COR-L47 (cell line): ENCODE measurements around the gene SSB.
"Not testable (repeated sequence)": the region's sequence is repeated elsewhere in the genome, so short reads cannot be mapped to it uniquely, and the experiment has no call there.

Experiments used
- DNase-seq: peaks from one replicate; lab custom pipeline; 2025; lab: John Stamatoyannopoulos, UW

SSB gene

DNA sequence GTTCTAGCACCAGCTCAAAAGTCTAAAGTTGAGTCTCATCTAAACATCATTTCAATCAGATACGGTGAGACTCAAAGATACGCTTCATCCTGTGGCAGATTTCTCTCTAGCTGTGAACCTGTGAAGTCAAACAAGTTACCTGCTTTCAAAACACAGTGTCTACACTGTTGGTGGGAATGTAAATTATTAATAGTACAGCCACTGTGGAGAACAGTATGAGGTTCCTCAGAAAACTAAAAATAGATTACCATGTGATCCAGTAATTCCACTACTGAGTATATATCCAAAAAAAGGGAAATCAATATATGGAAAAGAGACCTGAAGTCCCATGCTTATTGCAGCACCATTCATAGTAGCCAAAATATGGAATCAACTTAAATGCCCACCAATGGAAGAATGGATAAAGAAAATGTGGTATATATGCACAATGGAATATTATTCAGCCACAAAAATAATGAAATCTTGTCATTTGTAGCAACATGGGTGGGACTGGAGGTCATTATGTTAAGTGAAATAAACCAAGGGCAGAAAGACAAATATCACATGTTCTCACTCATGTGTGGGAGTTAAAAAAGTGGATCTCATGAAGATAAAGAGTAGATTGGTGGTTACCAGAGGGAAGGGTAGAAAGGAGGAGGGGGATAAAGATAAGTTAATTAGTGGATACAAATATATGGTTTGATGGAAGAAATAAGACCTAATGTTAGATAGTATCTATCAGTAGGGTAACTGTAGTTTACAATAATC, 40.2 kb downstream of the SSB start:
- DNase-seq, result no peak

DNA sequence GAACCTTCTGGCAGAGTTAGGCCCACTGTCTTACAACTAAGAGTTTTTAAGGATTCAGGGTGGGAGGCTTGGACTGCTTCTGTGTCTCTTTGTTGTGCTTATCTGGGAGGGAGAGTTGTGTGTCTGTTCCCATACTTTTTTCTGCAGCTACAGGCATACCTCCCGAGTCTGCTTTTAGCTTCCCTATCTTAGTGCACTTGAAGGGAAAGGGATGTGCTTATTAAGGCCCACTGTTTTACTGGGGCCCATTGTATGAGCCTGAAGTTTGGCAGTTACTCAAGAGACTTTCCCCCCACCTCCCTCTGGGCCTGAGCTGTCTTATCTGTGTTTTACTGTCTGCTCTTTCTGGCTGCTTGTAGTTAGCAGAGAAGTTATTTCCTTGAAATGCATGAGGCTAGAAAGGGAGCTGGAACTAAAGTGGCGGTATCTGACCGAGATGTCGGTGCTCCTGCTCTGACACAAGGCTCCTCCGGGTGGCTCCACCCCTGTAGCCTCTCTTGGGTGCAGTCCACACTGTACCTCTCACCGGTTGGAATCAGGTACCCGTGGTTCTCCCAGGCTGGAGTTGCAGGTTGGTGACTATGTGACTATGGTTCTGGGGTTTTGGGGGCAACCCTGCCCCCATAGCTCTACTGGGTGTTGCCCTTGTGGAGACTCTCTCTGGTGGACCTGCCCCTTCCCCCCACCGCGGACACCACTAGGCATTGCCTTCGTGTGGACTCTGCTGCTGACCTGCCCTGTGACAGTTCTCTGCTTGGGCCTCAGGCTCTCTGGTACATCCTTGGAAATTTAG, 41.5 kb downstream of the SSB start:
- DNase-seq, result no peak

DNA sequence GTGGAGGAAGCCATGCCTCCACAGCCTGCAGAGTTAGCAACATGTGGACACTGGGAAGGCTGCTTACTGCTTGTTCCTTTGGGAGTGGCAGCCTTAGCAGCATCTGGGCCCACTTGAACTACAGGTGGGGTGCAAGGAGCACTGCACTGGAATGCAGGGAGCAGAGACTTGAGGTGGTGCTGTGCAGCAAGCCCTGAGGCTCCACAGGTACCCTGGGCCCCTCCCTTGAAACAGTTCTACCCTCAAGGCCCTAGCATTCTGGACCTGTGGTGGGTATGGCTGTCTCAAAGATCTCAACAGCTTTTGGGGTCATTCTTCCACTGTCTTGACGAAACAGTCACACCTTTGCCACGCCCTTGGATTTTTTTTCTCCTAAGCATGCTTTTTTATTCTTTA, 42.1 kb downstream of the SSB start:
- DNase-seq, result no peak

DNA sequence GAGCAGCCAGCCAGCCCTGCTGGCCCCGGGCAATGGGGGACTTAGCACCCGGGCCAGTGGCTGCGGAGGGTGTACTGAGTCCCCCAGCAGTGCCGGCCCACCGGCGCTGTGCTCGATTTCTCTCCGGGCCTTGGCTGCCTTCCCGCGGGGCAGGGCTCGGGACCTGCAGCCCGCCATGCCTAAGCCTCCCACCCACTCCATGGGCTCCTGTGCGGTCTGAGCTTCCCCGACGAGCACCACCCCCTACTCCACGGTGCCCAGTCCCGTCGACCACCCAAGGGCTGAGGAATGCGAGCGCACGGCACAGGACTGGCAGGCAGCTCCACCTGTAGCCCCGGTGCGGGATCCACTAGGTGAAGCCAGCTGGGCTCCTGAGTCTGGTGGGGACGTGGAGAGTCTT, 43.0 kb downstream of the SSB start:
- DNase-seq, result not testable (repeated sequence)

DNA sequence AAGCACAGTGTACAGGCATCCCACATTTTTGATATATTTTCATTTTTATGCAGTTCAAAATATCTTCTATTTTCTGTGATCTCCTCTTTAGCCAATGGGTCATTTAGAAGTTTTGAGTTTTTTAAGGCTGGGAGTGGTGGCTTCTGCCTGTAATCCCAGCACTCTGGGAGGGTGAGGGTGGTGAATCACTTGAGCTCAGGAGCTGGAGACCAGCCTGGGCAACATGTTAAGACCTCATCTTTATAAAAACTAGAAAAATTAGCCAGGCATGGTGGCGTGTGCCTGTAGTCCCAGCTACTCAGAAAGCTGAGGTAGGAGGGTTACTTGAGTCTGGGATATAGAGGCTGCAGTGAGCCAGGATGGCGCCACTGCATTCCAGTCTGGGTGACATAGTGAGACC, 46.3 kb downstream of the SSB start:
- no peak for DNase-seq

DNA sequence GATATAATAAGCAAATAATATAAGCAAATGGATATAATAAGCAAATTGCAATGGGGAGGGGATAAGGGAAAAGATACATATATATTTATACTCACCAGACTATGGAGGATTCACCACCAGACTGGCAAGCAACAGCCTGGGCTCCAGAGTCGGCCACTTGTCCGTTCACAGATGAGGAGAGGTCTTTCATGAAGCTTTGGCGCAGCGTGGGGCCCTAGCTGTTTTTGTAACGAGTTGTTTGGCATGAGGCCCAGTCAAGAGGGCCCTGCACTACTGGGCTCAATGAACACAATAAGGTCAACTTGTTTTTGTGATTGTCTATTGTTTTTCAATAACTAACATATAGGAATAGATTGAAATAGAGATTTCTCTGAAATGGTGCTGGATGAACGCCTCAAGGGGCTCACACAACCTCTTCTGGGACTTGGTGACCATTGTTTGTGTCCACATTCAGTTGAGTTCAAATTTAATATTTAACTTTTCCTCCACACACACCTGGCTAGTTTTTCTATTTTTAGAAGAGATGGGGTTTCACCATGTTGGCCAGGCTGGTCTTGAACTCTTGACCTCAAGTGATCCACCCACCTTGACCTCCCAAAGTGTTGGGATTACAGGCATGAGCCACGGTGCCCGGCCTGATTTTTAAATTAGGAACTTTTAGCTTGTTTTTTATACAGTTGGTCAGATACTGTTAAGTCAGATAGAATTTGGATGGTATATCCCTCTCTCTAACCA, 50.5 kb downstream of the SSB start:
- not testable (repeated sequence) for DNase-seq

DNA sequence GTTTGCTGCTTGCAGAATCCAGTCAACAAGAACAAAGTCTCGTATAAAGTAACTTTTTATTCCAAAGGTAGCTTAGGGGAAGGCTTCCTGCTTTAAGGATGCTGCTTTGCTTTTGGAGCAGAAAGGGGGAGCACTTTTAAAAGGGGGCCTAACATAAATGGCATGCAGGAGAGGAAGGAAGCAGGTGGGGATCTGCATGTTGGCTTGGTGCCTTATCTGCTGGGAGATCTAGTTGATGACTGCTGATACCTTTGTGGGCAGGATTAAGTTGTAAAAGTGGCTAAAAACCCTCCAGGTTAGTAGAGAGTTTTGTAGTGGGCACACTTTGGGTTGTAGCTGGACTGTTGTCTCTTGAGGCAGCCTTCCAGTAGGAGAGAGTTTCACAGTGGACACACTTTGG, 51.0 kb downstream of the SSB start:
- no peak for DNase-seq

DNA sequence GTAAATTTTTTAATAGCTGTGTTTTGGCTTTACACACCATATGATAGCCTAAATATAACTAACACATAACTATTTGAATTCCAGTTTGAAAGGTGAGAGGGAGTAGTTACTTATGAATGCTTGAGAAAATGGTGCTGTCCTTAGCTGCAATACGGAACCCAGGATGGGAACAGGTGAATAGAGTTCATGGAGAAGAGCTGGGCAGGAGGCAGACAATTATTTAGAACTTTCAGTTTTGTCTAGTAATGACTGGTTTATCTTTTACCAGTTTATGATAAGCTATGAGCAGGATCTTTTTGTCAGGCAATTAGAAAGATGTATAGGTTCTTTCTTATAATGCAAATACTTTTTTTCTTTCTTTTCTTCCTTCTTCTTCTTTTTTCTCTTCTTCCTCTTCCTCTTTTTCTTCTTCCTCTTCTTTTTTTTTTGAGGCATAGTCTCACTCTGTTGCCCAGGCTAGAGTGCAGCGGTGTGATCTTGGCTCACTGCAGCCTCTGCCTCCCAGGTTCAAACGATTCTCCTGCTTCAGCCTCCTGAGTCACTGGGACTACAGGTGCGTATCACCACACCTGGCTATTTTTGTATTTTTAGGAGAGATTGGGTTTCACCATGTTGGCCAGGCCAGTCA, 54.5 kb downstream of the SSB start:
- no peak for DNase-seq

DNA sequence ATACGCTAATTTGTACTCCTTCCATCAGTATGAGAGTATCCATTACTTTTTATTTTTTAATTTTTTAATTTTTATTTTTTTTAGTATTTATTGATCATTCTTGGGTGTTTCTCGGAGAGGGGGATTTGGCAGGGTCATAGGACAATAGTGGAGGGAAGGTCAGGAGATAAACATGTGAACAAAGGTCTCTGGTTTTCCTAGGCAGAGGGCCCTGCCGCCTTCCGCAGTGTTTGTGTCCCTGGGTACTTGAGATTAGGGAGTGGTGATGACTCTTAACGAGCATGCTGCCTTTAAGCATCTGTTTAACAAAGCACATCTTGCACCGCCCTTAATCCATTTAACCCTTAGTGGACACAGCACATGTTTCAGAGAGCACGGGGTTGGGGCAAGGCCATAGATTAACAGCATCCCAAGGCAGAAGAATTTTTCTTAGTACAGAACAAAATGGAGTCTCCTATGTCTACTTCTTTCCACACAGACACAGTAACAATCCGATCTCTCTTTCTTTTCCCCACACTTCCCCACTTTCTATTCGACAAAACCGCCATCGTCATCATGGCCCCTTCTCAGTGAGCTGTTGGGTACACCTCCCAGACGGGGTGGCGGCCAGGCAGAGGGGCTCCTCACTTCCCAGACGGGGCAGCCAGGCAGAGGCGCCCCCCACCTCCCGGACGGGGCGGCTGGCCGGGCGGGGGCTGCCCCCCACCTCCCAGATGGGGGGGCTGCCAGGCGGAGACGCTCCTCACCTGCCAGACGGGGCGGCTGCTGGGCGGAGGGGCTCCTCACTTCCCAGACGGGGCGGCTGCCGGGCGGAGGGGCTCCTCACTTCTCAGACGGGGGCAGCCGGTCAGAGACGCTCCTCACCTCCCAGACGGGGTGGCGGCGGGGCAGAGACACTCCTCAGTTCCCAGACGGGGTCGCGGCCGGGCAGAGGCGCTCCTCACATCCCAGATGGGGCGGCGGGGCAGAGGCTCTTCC, 56.9 kb downstream of the SSB start:
- not testable (repeated sequence) for DNase-seq

DNA sequence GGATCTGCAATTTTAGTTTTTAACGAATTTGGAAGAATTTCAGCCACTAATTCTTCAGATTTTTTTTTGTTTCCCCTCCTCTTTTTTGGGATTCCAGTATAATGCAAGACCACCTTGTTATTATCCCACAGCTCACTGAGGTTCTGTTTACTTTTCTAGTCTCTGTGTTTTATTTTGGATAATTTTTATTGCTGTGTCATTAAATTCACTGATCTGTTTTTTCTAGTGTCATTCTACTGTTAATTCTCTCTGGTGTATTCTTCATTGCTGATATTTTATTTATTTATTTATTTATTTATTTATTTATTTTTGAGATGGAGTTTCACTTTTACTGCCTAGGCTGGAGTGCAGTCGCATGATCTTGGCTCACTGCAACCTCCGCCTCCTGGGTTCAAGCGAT, 60.8 kb downstream of the SSB start:
- DNase-seq, result no peak

DNA sequence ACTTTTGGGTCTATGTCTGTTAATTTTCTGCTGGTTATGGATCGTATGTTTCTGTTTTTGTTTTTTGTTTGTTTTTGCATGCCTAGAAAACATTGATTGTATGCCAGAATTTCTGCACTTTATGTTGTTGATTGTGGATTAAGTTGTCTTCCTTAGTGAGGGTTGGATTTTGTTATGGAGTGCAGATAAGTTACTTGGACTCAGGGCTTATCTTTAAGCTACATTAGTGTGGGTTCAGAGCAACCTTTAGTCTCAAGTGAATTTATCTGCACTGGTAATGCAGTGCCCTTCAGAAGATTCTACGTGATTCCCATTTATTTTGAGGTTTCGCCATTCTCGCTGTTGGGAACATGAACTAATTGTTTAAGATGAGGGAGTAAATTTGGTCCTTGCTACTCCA, 61.5 kb downstream of the SSB start:
- no peak for DNase-seq
